SW 1271 (cell line): Measurements from ENCODE around the gene PDSS2.
"Not testable (repeated sequence)": the region's sequence is repeated elsewhere in the genome, so short reads cannot be mapped to it uniquely, and the experiment has no call there.

ENCODE experiments used
- DNase-seq, 2 experiments: peaks; one replicate each; lab custom pipeline; 2025; lab: John Stamatoyannopoulos, UW

The PDSS2 gene

GRCh38 chr6:107118540-107118939 is 340.8 kb downstream of the PDSS2 start:
- not testable (repeated sequence) for DNase-seq

GRCh38 chr6:107116931-107117330 is 342.4 kb downstream of the PDSS2 start:
- no peak for DNase-seq

GRCh38 chr6:107116328-107116892 is 343.0 kb downstream of the PDSS2 start:
- no peak for DNase-seq

- DNase-seq = peak in 1 of 2 experiments; percentile 50
These were observed 343.6 kb downstream of the PDSS2 start for GRCh38 chr6:107115695-107116327.

GRCh38 chr6:107114926-107115694 is 344.3 kb downstream of the PDSS2 start, which contains the start of gene BEND3:
TSS of gene BEND3 (minus strand) at chr6:107115515. CDS start at chr6:107099285, 16,230 bp downstream.
- no peak for DNase-seq

- DNase-seq = peak; percentile 52 to 75
These were observed 345.0 kb downstream of the PDSS2 start for GRCh38 chr6:107114213-107114925.

GRCh38 chr6:107110200-107110599 is 349.2 kb downstream of the PDSS2 start:
- no peak for DNase-seq

- DNase-seq = no peak
These were observed 351.0 kb downstream of the PDSS2 start for GRCh38 chr6:107108201-107108890.

- no peak for DNase-seq
These were observed 351.6 kb downstream of the PDSS2 start for GRCh38 chr6:107107791-107108190.

GRCh38 chr6:107106165-107106564 is 353.2 kb downstream of the PDSS2 start:
- DNase-seq = no peak

- DNase-seq = no peak
These were observed 353.8 kb downstream of the PDSS2 start for GRCh38 chr6:107105511-107106116.

GRCh38 chr6:107103082-107103481 is 356.3 kb downstream of the PDSS2 start:
- DNase-seq = no peak
